ENCODE data around the gene RIMKLB.

DNA sequence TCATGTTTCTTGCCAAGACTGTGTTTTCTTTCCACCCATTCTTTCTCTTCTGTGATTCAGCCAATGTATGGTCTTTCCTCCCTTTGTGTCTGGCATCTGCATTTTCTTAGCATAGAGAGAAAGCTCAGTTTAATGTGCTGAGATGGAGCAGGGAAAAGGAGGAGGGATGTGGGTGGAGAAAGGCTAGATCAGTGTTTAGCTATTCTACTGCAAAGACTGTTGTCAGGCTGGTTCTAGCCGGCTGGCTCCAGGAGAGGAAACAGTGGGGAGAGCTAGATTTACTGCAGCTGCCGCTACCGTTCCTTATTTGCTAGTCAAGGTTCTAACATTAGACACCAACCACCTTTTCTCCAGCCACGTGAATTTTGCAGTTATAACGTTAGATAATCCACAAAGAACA, 5.2 kb upstream of the RIMKLB start:
- TF ChIP-seq, protein P1, sequence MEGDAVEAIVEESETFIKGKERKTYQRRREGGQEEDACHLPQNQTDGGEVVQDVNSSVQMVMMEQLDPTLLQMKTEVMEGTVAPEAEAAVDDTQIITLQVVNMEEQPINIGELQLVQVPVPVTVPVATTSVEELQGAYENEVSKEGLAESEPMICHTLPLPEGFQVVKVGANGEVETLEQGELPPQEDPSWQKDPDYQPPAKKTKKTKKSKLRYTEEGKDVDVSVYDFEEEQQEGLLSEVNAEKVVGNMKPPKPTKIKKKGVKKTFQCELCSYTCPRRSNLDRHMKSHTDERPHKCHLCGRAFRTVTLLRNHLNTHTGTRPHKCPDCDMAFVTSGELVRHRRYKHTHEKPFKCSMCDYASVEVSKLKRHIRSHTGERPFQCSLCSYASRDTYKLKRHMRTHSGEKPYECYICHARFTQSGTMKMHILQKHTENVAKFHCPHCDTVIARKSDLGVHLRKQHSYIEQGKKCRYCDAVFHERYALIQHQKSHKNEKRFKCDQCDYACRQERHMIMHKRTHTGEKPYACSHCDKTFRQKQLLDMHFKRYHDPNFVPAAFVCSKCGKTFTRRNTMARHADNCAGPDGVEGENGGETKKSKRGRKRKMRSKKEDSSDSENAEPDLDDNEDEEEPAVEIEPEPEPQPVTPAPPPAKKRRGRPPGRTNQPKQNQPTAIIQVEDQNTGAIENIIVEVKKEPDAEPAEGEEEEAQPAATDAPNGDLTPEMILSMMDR (IDR thresholded peaks at IDR 0.05): no peak
- TF ChIP-seq POLR2AphosphoS5 (IDR thresholded peaks at IDR 0.05; ENCODE audit: insufficient read depth in 1 of 2, low read depth in 1 of 2): peak in 1 of 2 donors; percentile 77

All from vagina (tissue), 2 donors.